ENCODE results near the gene PDZRN3.

GRCh38 chr3:73555076-73555475 lies 69.7 kb downstream of the PDZRN3 start:
- TF ChIP-seq POLR2A (IDR thresholded peaks at IDR 0.05) (no peak), CTCF (IDR thresholded peaks at IDR 0.05 in 8 of 11, conservative IDR thresholded peaks at IDR 0.05 in 3 of 11) (no peak), POLR2AphosphoS5 (IDR thresholded peaks at IDR 0.05) (no peak)
